NCI-H446 (cell line): ENCODE results near the gene CILP.
A peak's percentile ranks its signal among the peaks of the same experiment; 100 is the strongest.

Experiments used
- DNase-seq, 2 experiments: peaks; one replicate each; lab custom pipeline; 2025; lab: John Stamatoyannopoulos, UW

CILP gene

DNA sequence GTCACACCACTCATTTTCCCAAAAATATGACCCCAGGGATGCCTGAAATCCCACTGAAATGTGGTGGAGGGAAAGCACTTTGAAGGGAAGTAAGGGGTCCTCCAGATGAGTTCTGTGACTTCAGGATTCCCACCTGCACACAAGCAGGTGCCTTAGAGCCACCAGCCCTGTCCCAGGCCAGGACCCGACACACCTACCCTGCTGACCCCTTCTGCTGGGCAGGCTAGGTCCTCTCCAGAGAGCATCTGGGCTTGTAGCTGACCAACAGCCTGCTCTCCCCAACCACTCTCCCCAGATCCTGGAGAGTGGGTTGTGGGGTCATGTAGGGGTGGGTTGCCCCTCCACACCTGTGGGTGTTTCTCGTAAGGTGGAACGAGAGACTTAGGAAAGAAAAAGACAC is 14.9 kb upstream of the CILP start:
- DNase-seq, result no peak

DNA sequence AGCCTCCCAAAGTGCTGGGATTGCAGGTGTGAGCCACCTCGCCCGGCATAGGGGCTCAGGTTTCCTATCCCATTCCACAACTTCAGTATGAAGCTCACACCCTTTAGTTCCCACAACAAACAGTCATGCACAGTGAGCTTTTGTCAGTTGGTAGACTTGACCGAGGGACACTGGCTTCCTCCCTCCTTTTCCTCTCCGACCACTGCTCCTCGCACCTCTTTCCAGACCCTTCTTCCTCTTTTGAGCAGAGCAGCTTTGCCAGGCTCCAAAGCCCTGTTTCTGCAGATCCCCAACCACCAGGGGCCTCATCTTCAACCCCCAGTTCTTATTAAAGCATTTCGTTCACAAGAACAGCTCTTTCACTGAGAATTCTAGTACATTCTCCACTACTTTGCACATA is 12.7 kb upstream of the CILP start:
- DNase-seq, result no peak

DNA sequence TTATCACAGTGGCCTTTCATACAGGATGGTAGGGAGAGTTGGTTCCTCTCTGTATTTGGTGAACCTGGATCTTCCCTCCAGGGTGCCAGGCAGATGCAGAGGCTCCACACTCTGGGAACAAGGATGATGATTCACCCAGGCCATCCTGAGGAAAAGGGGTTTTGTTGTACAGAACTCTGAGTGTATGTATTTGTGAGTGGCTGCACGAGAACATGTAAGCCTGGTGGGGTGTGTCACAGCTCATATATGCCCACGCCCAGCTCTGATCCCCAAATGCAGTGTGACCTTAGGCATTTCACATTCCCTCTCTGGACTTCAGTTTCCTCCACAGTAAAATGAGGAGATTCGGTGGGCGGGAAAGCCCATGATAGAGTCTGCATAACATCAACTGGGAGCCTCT is 11.6 kb upstream of the CILP start:
- no peak for DNase-seq

DNA sequence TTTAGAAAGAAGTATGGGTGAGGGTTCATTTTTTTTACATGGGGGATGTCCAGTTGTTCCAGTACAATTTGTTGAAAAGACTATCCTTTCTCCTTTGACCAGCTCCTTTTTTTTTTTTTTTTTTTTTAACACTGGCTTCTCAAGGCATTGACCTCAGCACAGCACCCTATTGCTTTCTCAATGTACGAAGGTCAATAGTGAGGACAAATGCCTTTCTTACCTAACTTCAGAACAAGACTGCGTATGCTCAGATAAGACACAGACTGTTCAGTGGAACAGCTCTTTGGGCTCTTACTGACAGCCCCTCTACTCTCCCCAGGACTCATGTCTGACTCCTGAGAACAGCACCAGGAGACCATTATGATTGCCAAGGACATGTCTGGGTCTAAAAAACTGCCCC is 10.4 kb upstream of the CILP start:
- no peak for DNase-seq

DNA sequence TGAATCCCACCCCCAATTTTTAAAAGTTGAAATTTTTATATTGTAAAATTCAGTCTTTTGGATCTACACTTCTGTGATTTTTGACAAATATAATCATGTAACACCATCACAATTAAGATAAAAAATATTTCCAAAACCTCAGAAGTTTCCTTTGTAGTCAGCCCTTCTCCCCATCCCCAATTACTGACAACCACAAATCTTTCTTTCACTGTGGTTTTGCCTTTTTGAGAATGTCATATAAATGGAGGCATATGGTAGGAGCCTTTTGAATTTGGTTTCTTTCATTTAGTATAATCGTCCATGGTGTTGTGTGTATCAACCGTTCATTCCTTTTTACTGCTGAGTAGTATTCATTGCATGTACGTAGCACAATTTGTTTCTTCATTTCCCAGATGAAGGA is 7.9 kb upstream of the CILP start:
- DNase-seq, result no peak

DNA sequence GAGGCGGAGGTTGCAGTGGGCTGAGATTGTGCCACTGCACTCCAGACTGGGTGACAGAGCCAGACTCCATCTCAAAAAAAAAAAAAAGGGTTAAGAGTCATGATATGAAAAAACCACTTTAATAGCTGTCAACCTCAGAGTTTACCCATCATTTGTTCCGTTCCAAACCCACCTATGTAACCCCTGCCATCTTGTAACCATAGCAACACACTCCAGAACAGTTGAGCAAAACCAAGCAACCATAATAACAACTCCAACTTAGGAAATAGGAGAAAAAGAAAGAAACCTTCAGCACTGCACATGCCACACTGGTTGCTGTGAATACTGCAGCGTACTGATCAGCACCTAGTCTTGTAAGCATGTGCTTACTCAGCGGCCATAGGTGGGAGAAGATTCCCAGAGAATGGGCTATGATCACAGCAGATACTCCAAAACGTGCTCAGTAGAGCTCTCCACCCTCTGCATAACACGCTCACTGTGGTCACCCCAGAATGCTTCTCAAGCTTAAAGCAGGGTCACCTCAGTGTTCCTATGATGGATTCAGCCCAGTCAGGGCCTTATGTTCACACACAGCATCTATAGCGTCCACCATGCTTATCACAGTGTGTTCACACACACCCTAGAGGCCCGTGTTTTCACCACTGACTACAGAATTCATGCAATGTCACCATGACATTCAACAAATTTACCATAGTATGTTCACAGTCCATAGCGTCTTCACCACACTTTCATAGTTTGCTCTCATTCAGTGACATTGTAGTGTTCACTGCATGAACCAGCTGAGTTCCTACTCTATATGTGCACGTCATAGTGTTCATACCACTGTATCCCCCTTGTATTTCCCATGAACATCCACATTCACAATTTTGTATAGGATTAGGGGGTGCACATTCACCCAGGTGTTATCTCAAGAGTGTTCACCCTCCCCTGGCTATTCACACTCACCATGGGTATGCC is 6.5 kb upstream of the CILP start:
- no peak for DNase-seq

DNA sequence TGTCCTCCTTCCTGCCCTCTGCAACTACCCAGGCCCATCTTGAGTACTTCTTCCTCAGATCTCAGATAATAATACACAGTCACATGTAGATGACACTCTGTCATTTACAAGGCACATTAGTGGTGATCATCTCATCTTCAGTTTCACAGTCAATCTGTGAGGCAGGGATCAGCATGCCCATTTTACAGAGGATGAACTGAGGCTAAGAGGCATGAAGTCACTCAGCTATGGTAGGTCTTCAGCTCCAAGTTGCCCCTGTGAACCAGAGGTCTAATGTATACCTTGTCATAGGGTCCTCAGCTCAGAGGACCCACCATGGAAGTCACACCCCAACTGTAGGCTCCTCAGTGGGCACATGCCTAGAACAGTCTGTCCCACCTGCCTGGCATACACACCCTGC is 4.2 kb upstream of the CILP start:
- no peak for DNase-seq

DNA sequence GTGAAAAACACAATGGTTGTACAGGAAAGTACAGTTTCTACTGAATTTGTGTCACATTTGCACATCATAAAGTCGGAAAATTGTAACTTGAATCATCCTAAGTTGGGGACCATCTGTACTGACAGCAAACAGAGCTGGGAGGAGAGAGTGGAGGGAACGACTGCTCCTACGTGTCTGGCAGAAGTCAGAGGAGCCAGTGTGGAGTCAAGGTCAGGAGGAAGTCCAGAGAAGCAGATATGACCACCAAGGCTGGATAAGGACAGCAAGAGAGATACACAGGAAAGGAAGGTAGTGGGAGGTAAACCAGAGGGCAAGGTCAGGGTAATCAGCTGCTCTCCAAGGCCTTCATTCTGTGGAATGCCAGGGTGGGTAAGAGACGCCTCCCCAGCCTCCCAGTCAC is 2.7 kb upstream of the CILP start:
- no peak for DNase-seq

DNA sequence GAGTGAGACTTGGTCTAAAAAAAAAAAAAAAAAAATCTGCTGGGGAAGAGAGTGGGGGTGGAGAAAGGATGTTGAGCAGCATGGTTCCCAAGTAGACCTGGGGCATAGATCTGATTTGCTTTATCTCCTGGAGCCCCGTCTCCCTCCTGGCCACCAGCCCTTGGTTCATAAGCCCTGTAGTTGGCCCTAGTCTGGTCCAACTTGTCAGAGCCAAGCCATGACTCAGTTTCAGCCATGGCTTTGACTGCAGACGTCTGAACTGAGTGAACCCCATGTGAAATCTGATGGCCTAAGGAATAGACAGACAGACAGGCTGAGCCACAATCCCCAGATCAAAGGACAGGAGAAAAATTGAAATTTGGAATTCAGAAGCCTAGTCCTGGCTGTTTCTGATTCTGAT is 2.0 kb upstream of the CILP start:
- DNase-seq, result no peak

DNA sequence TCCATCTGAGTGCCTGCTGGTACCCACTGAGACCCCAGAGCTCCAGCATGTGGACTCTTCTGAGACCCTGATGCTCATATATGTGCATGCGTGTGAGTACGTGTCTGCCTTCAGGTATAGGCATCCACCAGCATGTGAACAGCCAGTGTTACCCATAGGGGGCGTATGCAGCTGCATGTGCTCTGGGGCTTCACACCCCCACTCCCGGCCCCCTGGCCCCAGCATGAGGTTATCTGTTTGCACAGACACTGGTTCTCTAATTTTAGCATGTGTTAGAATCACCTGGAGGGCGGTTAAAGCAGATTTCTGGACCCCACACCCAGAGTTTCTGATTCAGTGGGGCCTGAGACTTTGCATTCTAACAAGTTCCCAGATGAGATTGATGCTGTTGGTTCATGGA is 824 bp upstream of the CILP start:
- DNase-seq, result no peak

DNA sequence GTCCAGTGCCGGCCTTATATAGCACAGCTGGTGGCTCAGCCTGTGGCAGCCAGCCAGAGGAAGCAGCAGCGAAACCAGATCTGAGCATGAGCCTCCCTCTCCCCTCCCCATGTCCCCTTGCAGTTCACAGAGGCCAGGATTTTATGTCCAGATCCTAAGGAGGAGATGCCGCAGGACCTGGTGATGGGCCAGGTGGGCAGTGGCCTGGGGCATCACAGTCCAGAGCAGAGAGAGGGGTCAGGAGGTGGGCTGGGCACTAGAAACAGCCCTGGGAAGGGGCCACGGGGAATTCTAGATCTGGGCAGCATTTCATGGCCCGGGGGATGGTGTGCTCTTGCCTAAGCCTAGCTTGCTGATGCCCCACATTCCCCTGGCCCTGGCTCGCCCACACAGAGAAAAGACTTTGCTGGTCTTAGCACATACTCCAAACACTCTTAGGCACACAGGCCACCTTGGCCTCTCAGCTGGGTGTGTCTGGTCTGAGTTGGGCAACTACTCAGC is 259 bp upstream of the CILP start:
- peak in 1 of 2 experiments; percentile 37 for DNase-seq

DNA sequence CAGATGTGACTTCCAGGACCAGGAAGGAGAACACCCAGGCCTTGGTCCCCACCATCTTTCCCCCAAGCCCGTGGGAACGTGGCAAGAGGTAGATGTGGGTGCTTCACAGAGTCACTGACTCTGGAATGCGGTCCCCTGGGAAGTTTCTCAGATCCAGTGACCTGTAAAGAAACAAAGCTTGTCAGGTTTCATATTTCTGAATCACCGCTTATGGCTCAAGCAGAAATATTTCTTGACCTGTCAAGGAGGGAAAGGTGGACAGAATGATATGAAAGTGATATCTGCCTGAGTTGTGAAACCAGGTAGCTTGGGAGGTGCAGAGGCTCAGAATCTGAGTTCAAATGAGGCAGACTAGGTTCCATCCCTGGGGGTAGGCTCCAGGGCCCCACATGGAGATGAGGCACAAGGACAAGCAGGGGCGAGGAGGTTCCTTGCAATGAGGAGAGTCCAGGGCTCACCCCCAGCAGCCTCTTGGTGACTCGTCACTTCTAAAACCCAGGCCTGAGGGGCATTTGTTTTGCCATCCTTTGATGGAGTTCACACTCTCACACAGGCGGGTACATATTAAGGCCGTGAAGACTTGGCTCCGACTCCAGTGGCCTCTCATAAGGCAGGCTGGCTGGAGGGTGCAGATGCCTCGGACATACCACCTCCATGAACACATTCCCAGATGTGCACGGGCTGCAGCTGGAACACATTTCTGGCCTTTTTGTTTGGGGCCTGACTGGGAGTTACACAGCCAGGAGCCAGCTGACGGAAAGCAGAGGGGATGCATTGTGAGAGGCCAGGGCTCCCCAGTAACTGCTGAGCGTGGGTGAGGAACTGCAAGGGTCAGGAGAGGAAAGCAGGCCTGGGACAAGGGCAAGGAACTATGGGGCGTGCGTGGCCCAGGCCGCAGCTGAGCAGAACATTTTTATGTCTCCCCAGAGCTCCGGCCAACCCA is 1.3 kb downstream of the CILP start:
- no peak for DNase-seq

DNA sequence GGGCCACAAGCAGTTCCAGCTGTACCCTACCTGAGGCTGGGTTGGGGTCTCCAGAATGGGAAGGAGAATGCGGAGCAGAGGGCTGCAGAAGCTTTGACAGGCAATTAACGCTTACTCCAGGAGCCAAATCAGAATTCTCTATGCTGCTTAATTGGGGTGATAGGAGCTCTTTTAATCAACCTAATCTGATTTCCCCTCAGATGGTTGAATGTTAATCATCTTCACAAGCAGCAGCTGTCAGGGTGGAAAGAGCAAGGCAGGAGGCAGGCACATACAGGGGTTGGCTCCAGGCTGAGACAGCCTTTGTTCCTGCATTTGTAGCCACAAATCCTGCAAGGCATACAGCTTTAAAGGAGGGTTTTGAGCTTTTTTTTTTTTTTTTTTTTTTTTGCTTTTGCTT is 2.6 kb downstream of the CILP start:
- DNase-seq, result no peak

DNA sequence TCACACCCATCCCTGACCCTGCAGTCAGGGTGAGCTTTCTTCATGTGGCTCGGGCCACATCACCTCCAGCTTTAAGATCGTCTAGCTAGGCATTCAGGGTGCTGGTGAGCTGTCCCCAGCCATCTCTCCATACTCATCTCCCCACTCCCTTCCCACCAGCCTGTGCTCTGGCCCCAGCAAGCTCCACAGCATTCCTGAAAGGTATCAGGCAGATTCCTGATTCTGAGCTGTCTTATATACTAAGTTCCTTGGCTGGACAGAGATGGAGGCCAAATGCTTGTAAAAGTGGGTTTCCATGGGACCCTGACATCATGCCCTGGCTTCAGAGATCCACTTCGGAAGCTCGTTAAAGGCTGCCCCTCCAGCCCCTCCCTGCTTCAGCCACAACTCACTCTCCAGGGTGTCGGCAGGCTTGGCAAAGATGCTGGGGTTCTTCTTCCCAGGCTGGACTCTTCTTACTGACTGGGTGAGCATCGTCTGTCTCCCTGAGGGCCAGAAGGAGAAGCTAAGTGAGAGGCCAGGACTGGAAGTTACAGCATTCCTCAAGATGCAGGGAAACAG is 3.9 kb downstream of the CILP start:
- no peak for DNase-seq

DNA sequence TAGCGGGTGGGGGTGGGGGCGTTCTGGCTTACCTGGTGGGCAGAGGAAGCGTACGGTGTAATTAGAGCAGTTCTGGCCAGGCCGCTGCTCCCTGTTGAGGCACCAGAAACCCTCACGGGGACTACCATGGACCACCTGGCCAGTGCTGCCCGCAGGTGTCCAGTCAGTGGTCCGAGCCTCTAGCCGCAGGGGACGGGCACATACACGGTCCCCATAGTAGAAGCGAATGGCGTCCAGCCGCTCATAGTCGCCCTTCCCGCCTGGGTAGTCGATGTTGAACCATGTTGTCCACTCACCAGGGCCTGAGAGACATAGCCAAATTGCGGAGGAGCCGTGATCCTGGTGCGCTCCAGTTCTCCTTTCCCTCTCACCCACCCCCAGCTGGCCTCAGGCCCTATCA is 4.5 kb downstream of the CILP start:
- DNase-seq, result no peak

DNA sequence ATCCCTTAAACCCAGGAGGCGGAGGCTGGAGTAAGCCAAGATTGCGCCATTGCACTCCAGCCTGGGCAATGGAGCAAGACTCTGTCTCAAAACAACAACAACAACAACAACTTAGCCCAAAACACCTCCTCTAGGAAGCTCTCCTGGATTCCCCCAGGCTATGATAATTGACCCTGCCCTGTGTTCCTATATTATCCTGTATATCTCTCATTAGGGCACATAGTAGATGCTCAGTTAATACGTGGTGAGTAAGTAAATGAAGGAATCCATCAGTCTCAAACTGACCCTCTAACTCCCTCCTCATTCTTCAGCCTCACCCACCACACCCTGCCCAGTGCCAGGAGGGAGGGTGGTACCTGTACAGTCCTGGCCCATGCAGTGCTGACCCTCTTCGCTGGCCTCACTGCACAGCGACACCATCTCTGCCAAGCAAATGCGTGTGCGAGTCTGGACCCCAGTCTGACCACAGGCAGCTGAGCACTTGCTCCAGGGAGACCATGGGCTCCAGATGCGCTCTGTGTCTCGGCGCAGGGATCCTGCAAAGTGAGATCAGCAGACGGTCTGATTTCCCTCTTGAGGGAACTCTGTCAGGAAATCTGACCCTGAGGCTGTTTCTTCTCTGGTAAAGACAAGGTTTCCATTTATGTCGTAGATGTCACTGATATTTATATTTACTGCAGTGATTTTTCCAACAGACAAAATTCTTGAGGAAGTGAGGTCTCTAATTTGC is 6.2 kb downstream of the CILP start:
- no peak for DNase-seq

DNA sequence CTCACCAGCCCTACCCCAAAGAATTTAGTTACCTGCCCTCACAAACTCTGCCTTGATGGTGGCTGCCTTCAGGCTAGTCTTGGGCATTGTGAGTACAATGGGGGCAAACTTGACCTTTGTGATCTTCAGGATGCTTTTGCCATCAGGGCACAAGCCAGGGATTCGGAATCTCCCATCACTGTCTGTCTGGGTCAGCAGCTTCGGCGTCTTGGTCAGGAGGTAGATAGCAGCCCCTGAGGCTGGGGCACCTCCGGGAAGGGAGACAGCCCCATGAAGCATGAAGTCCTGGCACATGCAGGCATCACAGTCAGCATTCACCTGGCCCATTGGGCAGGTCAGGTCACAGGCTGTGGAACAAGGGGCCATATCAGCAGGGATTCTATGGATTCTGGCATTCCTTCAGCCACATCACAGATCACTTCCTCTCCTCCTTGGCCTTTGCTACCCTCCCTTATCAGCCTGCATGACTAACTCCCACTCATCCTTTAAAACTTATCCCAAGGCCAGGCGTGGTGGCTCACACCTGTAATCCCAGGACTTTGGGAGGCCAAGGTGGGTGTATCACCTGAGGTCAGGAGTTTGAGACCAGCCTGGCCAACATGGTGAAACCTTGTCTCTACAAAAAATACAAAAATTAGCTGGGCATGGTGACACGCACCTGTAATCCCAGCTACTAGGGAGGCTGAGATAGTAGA is 6.9 kb downstream of the CILP start:
- DNase-seq, result no peak

DNA sequence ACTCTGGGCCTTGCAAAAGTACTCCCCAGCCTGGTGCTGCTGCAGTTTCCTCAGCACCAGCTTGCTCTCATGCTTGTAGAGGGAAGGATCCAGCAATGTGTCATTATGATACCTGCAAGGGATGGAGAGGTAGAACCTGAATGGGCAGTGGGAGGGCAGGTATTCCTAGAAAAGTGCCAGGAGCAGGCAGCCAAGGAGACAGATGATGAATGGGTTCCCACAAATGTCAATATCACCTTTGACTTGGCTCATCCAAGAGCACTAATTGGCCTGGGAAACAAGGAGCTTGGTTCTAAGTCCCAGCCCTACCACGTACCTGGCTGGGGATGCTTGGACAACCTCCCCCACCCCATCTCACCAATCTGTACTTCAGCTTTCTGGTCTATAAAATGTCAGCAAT is 9.4 kb downstream of the CILP start:
- DNase-seq, result no peak

DNA sequence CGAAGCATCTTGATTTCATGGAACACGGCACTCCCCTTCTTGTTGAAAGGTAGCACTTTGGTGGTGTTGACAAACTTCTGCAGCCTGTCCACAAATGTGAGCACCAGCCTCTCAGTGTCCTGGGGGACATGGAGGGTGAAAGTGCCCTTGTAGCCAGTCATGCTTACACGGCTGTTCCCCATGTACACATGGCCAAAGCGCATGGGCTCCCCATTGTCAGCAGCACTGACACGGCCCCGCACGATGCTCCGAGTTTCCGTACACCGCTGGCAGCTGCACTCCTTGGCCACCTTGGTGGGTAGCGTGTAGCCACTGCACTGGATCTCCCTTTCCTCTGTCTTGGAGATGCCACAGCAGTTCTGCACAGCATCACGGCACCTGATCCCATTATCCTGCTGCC is 12.7 kb downstream of the CILP start:
- DNase-seq, result no peak

DNA sequence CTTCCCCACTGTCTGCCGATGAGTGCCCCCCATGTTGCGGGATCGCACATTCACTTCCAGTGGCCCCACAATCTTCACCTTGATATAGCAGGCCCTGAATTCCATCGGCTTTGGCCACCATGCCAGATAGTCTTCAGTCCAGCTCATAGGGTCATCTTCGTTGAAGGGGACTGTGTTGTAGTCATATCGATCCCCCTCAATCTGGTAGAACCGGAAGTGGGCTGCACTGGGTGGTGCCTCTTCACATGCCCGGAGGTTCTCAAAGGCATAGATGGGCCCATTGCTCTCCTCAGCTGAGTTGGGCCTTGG is 14.0 kb downstream of the CILP start:
- no peak for DNase-seq

DNA sequence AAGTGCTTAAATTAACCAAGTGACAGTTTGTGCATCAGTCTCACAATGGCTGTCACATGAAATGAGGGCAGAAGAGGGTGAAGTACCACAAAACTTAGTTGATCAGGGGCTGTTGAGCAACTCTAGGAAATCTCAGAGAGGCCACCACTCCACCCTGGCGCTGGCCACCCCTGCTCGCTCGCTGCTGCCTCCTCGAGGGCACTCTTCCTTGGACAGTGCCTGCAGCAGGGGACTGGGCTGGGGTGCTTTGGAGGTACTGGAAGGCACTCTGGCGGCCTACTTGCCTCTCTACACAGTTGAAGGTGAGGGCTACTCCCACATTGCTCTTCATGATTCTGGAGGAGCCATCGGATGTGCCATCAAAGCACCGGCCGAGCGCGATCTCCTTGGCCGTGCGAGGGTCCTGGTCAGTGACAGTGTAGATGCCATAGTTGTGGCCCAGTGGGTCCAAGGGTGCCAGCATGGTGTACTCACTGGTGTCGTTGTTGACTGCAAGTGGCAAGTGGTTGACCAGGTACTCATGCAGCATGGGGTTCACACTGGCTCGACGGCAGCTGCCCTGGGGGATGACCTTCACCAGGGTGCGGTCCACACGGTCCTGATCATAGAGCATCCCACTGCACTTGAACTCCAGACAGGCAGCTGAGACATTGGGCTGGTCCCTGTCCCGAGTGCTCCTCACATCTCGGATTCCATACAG is 14.5 kb downstream of the CILP start:
- DNase-seq, result no peak
